GM21717 (cell line): ENCODE results near the gene CDK17.
"Not testable (repeated sequence)": the region's sequence is repeated elsewhere in the genome, so short reads cannot be mapped to it uniquely, and the experiment has no call there.

Source experiments
- ATAC-seq: cut with Tn5 transposase; IDR thresholded peaks from one replicate; pipeline ENCODE4 v1.9.1; 2021; ENCODE audit warnings: mild to moderate bottlenecking, moderate library complexity; ENCODE audit not compliant: unreplicated experiment

CDK17 gene

GRCh38 chr12:96399919-96400630 lies at the start of gene CDK17:
Gene CDK17 (minus strand): TSS chr12:96400439. CDS start chr12:96334836, 65,603 bp downstream.
- ATAC-seq, result peak; percentile 43

- ATAC-seq, result no peak
Observed at GRCh38 chr12:96448300-96448699, 48.1 kb upstream of the CDK17 start.

- no peak for ATAC-seq
Observed at GRCh38 chr12:96447256-96447655, 47.0 kb upstream of the CDK17 start.

GRCh38 chr12:96445691-96446583 lies 45.7 kb upstream of the CDK17 start:
- peak; percentile 93 for ATAC-seq

- ATAC-seq, result no peak
Observed at GRCh38 chr12:96444399-96444798, 44.2 kb upstream of the CDK17 start.

- no peak for ATAC-seq
Observed at GRCh38 chr12:96442906-96443305, 42.7 kb upstream of the CDK17 start.

GRCh38 chr12:96441816-96442215 lies 41.6 kb upstream of the CDK17 start:
- no peak for ATAC-seq

GRCh38 chr12:96438330-96438729 lies 38.1 kb upstream of the CDK17 start:
- no peak for ATAC-seq

GRCh38 chr12:96437171-96437445 lies 36.9 kb upstream of the CDK17 start:
- no peak for ATAC-seq

GRCh38 chr12:96436366-96437170 lies 36.3 kb upstream of the CDK17 start:
- ATAC-seq, result no peak

- ATAC-seq, result peak; percentile 52
Observed at GRCh38 chr12:96434107-96434506, 33.9 kb upstream of the CDK17 start.

- not testable (repeated sequence) for ATAC-seq
Observed at GRCh38 chr12:96432496-96433321, 32.5 kb upstream of the CDK17 start.

- ATAC-seq, result no peak
Observed at GRCh38 chr12:96431067-96431466, 30.8 kb upstream of the CDK17 start.

- no peak for ATAC-seq
Observed at GRCh38 chr12:96427269-96427729, 27.1 kb upstream of the CDK17 start.

- no peak for ATAC-seq
Observed at GRCh38 chr12:96425951-96426350, 25.7 kb upstream of the CDK17 start.

- no peak for ATAC-seq
Observed at GRCh38 chr12:96425321-96425720, 25.1 kb upstream of the CDK17 start.

GRCh38 chr12:96424601-96425000 lies 24.4 kb upstream of the CDK17 start:
- no peak for ATAC-seq

GRCh38 chr12:96422192-96422591 lies 22.0 kb upstream of the CDK17 start:
- no peak for ATAC-seq

- ATAC-seq, result no peak
Observed at GRCh38 chr12:96421014-96421413, 20.8 kb upstream of the CDK17 start.

- no peak for ATAC-seq
Observed at GRCh38 chr12:96420277-96420835, 20.1 kb upstream of the CDK17 start.
